Measurements from ENCODE around the gene AP2A2. TPM values are rescaled to one million over a fixed set of nuclear protein-coding genes. Genes with fewer than 3 reads are reported as not detected.

AP2A2 gene
- total RNA-seq, 1 donor from 2014 or later: 69.7 TPM

DNA sequence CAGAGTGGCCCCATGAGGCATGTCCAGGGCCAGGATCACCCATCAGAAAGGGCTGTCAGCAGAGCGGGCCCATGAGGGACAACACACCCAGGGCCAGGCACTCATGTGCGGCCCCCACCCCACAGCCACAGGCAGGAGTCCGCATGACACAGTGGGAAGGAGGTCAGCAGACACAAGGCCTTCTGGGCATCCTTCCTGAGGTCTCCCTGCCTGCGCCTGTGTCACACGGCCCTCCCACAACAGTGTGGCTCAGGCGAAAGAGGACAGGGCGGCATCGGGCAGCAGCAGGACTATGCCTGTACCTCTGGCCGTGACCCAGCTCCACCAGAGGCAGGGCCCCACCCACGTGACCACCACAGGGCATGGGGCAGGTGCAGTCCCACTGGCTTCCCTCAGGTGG, 42.1 kb upstream of the AP2A2 start:
- no peaks in the 10 kb centered on the region for H3K27me3 Mint-ChIP-seq (ENCODE audit: low read depth)
- TF ChIP-seq, protein P1, sequence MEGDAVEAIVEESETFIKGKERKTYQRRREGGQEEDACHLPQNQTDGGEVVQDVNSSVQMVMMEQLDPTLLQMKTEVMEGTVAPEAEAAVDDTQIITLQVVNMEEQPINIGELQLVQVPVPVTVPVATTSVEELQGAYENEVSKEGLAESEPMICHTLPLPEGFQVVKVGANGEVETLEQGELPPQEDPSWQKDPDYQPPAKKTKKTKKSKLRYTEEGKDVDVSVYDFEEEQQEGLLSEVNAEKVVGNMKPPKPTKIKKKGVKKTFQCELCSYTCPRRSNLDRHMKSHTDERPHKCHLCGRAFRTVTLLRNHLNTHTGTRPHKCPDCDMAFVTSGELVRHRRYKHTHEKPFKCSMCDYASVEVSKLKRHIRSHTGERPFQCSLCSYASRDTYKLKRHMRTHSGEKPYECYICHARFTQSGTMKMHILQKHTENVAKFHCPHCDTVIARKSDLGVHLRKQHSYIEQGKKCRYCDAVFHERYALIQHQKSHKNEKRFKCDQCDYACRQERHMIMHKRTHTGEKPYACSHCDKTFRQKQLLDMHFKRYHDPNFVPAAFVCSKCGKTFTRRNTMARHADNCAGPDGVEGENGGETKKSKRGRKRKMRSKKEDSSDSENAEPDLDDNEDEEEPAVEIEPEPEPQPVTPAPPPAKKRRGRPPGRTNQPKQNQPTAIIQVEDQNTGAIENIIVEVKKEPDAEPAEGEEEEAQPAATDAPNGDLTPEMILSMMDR (IDR thresholded peaks at IDR 0.05): no peak

DNA sequence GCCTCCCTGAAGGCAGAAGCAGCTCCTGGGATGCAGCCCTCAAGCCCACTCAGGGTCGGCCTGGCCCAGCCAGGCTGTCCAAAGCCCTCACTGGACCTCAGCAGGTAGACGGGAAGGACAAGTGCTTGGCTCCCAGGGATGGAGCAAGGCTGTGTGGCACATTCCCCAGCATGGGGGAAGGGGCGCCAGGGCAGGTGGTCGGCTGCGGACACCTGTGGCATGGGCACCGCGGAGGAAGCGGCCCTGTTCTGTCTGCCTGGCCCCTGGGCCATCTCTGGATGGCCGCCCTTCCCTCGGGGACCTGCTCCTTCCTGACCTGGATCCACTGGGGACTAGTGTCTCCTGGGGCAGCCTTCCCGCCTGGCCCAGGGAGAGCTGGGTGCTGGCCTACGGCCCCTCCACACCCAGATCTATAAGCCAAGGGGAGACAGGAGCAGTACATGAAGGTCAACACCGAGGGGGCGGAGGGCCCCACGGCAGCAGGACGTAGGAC, 41.0 kb upstream of the AP2A2 start:
- no peak overlapping the region for H3K4me3 Mint-ChIP-seq (ENCODE audit: unreplicated experiment)
- peaks cover 19% of the 10 kb centered on the region for H3K36me3 Mint-ChIP-seq (ENCODE audit: low read depth)
- TF ChIP-seq, protein P1 (IDR thresholded peaks at IDR 0.05): no peak
- no peak overlapping the region for H3K27ac Mint-ChIP-seq (ENCODE audit: unreplicated experiment)
- no peak for DNase-seq (ENCODE audit: low spot score)
- H3K4me1 Mint-ChIP-seq (ENCODE audit: low read depth): peaks cover 10% of the 10 kb centered on the region
- no peaks in the 10 kb centered on the region for H3K9me3 Mint-ChIP-seq (ENCODE audit: low read depth)
- no peaks in the 10 kb centered on the region for H3K27me3 Mint-ChIP-seq (ENCODE audit: low read depth)

More for the DNA sequence above, 42.1 kb upstream of the AP2A2 start:
- Mint-ChIP-seq H3K27ac (ENCODE audit: unreplicated experiment) (no peak overlapping the region), H3K36me3 (ENCODE audit: low read depth) (peaks cover 20% of the 10 kb centered on the region), H3K4me3 (ENCODE audit: unreplicated experiment) (no peak overlapping the region), H3K9me3 (ENCODE audit: low read depth) (no peaks in the 10 kb centered on the region), H3K4me1 (ENCODE audit: low read depth) (peaks cover 10% of the 10 kb centered on the region)
- no peak for DNase-seq (ENCODE audit: low spot score)

DNA sequence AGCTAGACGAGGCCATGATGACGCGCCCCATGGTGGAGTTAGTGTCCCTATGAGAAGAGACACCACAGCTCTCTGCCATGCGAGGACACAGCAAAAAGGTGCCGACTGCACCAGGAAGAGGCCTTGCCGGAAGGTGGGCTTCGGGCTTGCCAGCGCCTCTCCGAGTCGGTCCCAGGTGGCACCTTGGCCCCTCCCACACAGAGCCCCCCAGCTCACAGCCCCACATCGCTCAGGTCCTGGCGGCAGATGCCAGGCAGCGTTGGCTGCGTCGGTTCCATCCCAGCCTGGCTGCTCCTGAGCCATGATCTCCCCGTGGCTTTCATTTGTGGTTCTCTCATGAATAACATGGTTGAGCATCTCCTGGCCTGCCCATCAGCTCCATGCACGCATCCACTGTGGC, 39.1 kb upstream of the AP2A2 start:
- no peak overlapping the region for H3K27ac Mint-ChIP-seq (ENCODE audit: unreplicated experiment)
- H3K9me3 Mint-ChIP-seq (ENCODE audit: low read depth): no peaks in the 10 kb centered on the region
- TF ChIP-seq, protein P1 (IDR thresholded peaks at IDR 0.05): no peak
- peaks cover 10% of the 10 kb centered on the region for H3K4me1 Mint-ChIP-seq (ENCODE audit: low read depth)
- H3K36me3 Mint-ChIP-seq (ENCODE audit: low read depth): peaks cover 15% of the 10 kb centered on the region
- H3K27me3 Mint-ChIP-seq (ENCODE audit: low read depth): no peaks in the 10 kb centered on the region
- H3K4me3 Mint-ChIP-seq (ENCODE audit: unreplicated experiment): no peak overlapping the region
- no peak for DNase-seq (ENCODE audit: low spot score)

DNA sequence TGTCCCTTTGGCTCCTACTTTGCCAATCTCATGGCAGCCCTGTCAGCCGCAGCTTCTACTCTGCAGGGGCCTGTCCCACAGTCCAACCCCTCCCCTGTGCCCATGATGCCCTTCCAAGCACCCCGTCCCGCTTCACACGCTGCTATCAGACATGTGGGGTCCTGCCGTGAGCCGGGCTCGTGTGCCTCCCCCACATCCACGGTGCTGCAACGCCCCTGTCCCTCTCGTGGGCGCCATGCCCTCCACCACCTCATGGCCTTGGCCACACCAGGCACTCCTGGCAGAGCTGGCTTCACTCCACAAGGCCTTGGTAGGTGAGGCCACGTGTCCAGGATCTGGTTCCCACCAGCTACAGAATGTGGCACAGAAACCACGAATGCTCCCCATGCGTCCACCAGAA, 38.1 kb upstream of the AP2A2 start:
- no peaks in the 10 kb centered on the region for H3K27me3 Mint-ChIP-seq (ENCODE audit: low read depth)
- no peaks in the 10 kb centered on the region for H3K9me3 Mint-ChIP-seq (ENCODE audit: low read depth)
- no peak overlapping the region for H3K4me3 Mint-ChIP-seq (ENCODE audit: unreplicated experiment)
- no peak overlapping the region for H3K27ac Mint-ChIP-seq (ENCODE audit: unreplicated experiment)
- H3K36me3 Mint-ChIP-seq (ENCODE audit: low read depth): peaks cover 10% of the 10 kb centered on the region
- DNase-seq (ENCODE audit: low spot score): no peak
- TF ChIP-seq, protein P1 (IDR thresholded peaks at IDR 0.05): no peak
- peaks cover 5% of the 10 kb centered on the region for H3K4me1 Mint-ChIP-seq (ENCODE audit: low read depth)

DNA sequence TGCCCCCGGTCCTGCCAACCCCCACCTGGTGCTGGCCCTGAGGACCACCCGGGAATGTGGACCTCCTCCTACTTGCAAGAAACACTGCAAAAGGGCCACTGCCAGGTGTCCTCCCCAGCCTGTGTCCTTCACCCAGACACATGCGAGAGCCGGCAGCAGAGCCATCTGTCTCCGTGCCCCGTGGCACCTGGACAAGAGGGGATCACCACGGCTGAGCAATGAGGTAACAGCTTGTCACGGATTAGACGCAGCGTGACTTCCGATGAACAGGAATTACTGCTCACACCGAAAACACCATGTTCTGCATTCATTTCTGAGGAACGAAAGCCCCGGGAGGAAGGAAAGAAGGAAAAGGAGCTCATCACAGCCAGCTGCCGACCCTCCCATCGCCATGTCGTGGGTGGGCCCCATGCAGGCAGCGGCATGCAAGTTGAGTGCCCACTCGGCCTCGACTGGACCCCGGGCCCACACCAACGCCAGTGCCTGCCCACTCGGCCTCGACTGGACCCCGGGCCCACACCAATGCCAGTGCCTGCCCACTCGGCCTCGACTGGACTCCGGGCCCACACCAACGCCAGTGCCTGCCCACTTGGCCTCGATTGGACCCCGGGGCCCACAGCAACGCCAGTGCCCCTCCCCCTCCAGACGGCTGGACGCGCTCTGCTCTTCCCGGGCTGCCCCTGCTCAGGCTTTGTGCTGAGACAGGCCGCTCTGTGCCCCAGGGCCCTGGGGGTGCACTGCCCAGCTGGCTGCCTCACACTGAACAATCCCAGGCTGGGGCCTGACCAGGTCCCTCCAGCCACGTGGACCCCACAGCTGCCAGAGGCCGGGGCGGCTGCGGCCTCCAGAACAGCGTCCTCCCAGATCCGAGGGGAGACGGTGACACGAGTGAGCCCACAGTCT, 37.1 kb upstream of the AP2A2 start:
- no peak for DNase-seq (ENCODE audit: low spot score)
- H3K4me3 Mint-ChIP-seq (ENCODE audit: unreplicated experiment): no peak overlapping the region
- peaks cover 10% of the 10 kb centered on the region for H3K36me3 Mint-ChIP-seq (ENCODE audit: low read depth)
- TF ChIP-seq, protein P1 (IDR thresholded peaks at IDR 0.05): no peak
- H3K9me3 Mint-ChIP-seq (ENCODE audit: low read depth): no peaks in the 10 kb centered on the region
- H3K27ac Mint-ChIP-seq (ENCODE audit: unreplicated experiment): no peak overlapping the region
- no peaks in the 10 kb centered on the region for H3K4me1 Mint-ChIP-seq (ENCODE audit: low read depth)
- H3K27me3 Mint-ChIP-seq (ENCODE audit: low read depth): no peaks in the 10 kb centered on the region

All from chondrocyte (in vitro differentiated cells).